CD1c-positive myeloid dendritic cell (primary cell): ENCODE data around the gene TTN.
"Not testable (repeated sequence)": the region's sequence is repeated elsewhere in the genome, so short reads cannot be mapped to it uniquely, and the experiment has no call there.

Experiments
- DNase-seq: peaks from one replicate; pipeline ENCODE4 v3.0.0-alpha.2; 2016; ENCODE audit errors: extremely low spot score

Gene TTN

GRCh38 chr2:178658480-178658879 is 148.7 kb downstream of the TTN start:
- not testable (repeated sequence) for DNase-seq

GRCh38 chr2:178650554-178650953 is 156.7 kb downstream of the TTN start:
- no peak for DNase-seq

- no peak for DNase-seq
These were observed 162.3 kb downstream of the TTN start for GRCh38 chr2:178644919-178645318.

- no peak for DNase-seq
These were observed 165.7 kb downstream of the TTN start for GRCh38 chr2:178641498-178641897.

GRCh38 chr2:178635897-178636296 is 171.3 kb downstream of the TTN start:
- DNase-seq, result no peak

GRCh38 chr2:178632729-178633128 is 174.5 kb downstream of the TTN start:
- no peak for DNase-seq

GRCh38 chr2:178630581-178630980 is 176.6 kb downstream of the TTN start:
- DNase-seq, result no peak

- no peak for DNase-seq
These were observed 177.8 kb downstream of the TTN start for GRCh38 chr2:178629463-178629862.

- no peak for DNase-seq
These were observed 178.6 kb downstream of the TTN start for GRCh38 chr2:178628605-178629004.

GRCh38 chr2:178627401-178627800 is 179.8 kb downstream of the TTN start:
- no peak for DNase-seq

- DNase-seq, result no peak
These were observed 191.3 kb downstream of the TTN start for GRCh38 chr2:178615969-178616368.

GRCh38 chr2:178602901-178603300 is 204.3 kb downstream of the TTN start:
- DNase-seq, result no peak

- DNase-seq, result no peak
These were observed 214.6 kb downstream of the TTN start for GRCh38 chr2:178592655-178593054.

- DNase-seq, result no peak
These were observed 217.9 kb downstream of the TTN start for GRCh38 chr2:178589335-178589734.

GRCh38 chr2:178584666-178585065 is 222.6 kb downstream of the TTN start:
- no peak for DNase-seq

- no peak for DNase-seq
These were observed 228.2 kb downstream of the TTN start for GRCh38 chr2:178579006-178579405.

GRCh38 chr2:178574789-178575188 is 232.4 kb downstream of the TTN start:
- no peak for DNase-seq

- DNase-seq, result no peak
These were observed 239.0 kb downstream of the TTN start for GRCh38 chr2:178568227-178568626.

- no peak for DNase-seq
These were observed 254.2 kb downstream of the TTN start for GRCh38 chr2:178553047-178553446.

GRCh38 chr2:178550352-178550751 is 256.9 kb downstream of the TTN start:
- DNase-seq, result no peak

- no peak for DNase-seq
These were observed 264.7 kb downstream of the TTN start for GRCh38 chr2:178542569-178542968.

- no peak for DNase-seq
These were observed 265.1 kb downstream of the TTN start for GRCh38 chr2:178542161-178542560.

- DNase-seq, result no peak
These were observed 271.2 kb downstream of the TTN start for GRCh38 chr2:178536037-178536436.

GRCh38 chr2:178531168-178531567 is 276.1 kb downstream of the TTN start:
- DNase-seq, result peak; percentile 29

- DNase-seq, result peak; percentile 66
These were observed 276.5 kb downstream of the TTN start for GRCh38 chr2:178530625-178531142.
